ENCODE measurements around the gene TFIP11.

- TF ChIP-seq CTCF (IDR thresholded peaks at IDR 0.05) (no peak), POLR2AphosphoS5 (IDR thresholded peaks at IDR 0.05) (peak; percentile 64)
Observed at GRCh38 chr22:26479792-26480610, 32.3 kb downstream of the TFIP11 start.

All from prostate gland (tissue), 2 donors.